ENCODE results near the gene MAPKAP1. TPM values are rescaled to one million over a fixed set of nuclear protein-coding genes. Genes with fewer than 3 reads are reported as not detected.

The MAPKAP1 gene
- total RNA-seq, 2 experiments from 2014 or later = 111 to 117 TPM

DNA sequence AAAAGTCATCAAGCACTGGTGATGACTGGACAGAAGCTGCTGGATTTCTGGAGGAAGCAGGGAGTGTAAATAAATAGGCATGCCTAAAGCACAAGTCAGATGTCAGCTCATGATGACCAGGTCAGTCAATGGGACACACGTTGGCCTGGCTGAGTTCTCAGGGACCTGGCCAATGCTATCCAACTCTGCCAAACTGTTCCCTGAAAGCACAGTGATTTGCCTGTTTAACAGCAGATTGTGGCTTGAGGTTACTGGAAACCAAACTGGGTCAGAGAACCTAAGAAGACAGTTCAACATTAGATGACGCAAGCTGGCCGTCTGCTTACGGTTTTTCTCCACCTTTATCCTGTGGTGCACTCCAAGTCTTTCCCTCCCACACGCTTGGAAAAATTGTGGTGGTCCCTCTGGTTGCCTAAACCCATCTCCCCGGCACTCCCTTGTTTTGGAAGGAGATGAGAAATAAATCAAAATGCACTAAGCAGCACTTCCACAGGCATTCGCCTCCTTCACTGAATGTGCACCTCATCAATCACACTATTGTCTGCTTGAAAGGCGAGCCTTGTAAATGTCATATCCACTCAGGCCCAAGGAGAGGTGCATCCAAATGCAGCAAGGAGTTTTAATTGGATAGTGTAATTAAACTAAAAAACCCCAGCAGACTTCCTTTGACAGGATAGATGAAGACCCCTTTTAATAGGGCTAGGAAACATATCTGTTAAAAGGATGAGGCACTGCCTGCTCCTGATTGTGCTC lies 245.9 kb downstream of the MAPKAP1 start:
- CTCF ChIA-PET = no interaction called here

DNA sequence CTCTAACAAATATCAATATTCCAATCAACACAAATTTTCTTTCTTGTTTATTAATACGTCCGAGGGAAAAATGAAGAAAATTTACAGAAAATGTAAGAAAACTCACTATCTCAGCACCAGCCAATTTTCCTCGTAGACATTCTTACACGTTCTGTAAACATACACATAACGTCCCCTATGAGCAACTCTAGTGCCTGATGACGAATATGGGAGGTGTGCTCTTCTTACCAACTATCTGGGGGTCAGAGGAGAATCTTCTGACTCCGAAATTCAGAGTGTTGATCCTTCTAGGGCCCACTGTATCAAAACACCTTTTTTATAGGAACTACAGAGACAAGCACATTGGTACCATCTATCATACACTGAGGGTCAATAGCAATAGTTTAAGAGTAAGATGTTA lies 246.7 kb downstream of the MAPKAP1 start:
- POLR2A ChIA-PET = no interaction called here
- CTCF ChIA-PET = no interaction called here

More for the DNA sequence above, 245.9 kb downstream of the MAPKAP1 start:
- POLR2A ChIA-PET = no interaction called here

DNA sequence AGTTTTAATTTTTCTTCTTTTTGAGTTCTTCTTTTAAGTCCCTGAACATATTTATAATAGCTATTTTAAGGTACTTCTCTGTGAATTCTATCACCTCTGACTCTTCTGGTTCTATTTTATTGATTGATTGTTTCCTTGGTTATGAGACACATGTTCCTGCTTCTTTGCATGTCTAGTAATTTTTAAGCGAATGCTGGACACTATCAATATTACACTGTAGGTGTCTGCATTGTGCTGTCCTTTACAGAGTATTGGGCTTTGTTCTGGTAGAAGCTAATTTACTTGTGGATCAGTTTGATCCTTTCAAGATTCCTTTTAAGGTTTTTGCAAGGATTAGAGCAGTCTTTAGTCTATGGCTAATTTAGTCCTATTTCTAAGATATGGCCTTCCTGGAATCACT lies 249.7 kb downstream of the MAPKAP1 start:
- ChIA-PET CTCF (no interaction called here), POLR2A (no interaction called here)

DNA sequence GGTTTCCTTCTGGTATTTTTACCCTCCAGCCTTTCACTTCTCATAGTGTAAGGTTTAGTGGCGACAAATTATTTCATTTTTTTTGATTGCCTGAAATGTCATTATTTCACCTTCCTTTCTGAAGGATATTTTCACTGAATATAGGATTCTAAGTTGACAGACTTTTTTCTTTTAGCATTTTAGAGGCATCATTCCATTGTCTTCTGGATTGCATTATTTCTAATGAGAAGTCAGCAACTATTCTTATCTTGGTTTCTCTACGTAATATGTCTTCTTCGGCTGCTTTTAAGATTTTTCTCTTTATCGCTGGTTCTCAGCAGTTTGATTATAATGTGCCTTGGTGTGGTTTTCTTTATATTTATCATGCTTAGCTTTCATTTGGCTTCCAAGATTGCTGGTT lies 251.1 kb downstream of the MAPKAP1 start:
- POLR2A ChIA-PET = no interaction called here
- CTCF ChIA-PET = no interaction called here

DNA sequence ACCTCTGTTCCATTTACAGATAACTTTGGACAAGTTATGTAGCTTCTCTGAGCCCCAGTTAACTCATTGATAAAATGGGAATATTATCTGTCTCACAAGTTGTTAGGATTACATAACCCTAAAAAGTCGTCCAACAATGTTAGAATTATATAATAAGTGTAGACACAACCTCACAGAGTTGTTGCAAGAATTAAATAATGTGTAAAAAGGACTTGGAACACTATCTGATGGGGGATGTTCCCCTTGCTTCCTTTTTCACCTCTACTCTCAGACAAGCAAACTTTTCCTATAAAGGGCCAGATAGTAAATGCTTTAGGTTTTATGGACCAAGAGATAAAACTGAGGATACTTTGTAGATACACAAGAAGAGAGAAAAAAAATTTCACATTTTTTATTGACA lies 251.9 kb downstream of the MAPKAP1 start:
- POLR2A ChIA-PET = no interaction called here
- CTCF ChIA-PET = no interaction called here

DNA sequence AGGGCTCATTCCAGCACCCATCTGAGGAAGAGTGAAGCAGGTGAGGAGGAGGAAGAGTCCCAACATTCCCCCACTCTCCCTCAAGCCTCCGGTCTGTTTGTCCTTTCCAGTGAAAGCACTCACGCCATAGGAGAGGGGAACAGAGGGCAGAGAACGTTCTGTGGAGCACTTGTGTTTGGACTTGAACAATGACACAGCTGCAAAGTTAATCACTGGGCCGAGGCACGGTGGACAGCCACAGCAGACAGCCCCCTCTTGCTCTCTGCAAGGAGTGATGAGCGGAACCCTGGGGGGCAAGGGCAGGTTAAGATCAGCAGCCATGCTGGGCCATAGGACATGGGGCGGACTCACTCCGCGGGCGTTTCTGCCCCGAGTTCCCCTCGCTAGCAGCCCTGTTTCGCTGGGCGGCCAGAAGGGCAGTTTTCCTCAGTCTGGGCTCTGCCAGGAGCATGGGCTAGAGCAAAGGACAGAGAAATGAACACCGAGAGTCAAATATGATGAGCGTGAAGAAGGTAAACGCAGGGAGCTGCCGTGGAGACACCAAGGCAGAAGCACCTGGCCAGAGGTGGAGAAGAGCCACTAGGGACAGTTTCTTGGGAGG lies 259.7 kb downstream of the MAPKAP1 start:
- POLR2A ChIA-PET = no interaction called here

DNA sequence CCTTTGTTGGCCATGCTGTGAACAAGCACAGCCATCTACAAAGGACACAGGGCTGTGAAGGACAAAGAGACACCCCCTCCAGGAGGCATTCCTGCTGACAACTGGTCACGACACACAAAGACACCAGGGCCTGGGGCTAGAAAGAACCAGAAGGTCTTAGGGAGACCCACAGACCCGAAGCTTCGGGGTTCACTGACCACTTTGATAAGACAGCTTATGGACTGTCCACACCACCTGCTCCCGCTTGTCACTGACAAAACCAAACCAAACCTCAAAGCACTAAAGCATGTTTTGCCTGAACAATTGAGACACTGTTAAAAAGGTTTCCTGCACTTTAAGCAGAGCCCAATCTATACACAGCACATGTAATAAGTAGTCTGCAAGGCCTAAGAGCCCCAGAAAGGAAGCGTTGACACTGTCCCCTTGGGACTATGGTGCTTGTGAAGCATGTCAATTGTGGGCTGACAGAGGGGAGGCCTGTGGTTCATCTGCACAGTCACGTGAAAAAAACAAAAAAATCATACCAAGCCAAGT lies 260.4 kb downstream of the MAPKAP1 start:
- CTCF ChIA-PET = no interaction called here
- POLR2A ChIA-PET = no interaction called here

More for the DNA sequence above, 259.7 kb downstream of the MAPKAP1 start:
- CTCF ChIA-PET = no interaction called here

DNA sequence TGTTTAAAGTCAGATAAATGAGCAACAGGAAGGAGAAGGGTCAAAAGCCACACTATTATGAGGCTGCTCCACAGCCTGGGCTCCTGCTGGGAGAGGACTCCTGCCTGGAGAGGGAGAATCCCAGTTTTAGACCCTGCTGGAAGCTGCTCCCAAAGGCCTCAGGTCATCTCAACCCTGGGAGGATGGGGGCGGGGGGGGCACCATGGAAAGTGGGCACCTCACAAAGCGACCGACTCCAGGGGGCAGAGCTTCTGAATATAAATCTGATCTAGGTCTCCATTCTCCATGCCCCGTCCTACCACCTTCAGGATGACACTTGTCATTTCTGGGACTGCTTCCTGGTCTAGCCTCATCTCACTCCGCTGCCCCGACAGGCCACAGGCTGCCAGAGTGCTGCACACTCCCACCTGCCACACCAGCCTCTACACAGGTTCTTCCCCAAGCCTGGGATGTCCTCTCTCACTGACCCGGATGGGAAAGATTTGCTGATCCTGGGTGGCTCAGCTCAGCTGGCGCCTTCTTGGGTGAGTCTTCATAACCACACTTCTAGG lies 262.0 kb downstream of the MAPKAP1 start:
- CTCF ChIA-PET = no interaction called here

DNA sequence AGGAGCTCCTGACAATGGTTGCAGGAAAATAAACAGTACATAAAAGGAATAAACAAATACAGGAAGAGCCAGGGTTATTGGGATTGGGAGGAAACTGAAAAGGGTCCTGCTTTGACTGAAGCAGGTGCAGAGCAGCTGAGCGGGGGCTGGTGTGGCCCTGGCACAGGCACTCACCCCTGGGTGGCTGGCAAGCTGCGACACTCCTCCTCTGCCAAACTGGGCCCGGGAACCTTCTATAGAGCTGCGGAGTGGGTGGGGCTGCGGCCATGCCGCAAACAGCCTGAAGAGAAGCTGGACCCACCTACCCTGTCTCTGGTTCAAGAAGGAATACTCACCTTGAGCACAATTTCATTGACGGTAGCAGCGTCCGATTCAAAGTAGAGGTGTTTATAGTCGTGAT lies 262.8 kb downstream of the MAPKAP1 start:
- POLR2A ChIA-PET = no interaction called here
- CTCF ChIA-PET = no interaction called here

More for the DNA sequence above, 262.0 kb downstream of the MAPKAP1 start:
- POLR2A ChIA-PET = no interaction called here

DNA sequence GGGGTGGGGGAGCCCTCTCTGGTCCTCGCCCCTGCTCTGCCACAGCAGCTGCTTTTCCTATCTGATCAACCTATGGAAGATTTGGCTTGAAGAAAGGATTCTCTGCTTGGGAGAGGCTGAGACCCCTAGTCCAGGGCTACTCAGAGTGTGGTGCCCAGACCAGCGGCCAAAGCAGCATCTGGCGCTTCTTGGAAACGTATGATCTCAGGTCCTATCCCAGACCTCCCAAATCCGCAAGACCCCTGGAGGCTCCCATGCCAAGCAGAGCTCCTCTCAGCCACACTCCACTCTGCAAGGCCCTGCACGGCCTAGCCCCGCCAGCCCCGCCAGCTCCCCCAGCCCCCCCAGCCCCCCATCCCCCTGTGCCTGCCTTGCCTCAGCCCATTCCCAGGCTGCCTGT lies 263.6 kb downstream of the MAPKAP1 start:
- CTCF ChIA-PET = no interaction called here
- POLR2A ChIA-PET = no interaction called here

DNA sequence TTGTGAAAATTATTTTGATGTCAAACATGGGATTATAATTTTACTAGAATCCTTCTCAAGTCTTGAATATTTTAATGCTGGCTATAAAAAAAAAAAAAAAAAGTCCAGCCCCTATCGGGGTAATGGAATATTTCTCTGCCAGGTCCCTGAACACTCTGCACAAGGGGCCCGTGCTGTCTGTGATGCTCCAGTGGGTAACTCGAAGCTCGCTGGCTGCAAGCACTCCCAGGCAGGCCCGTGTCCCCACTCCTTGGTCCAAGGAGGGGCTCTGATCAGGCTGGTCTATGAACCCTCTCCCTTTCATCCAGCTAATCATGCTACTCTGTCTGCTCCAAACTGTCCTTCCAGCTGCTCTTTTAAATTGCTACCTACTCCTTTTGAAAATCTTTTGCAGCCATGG lies 264.6 kb downstream of the MAPKAP1 start:
- ChIA-PET CTCF (no interaction called here), POLR2A (no interaction called here)

DNA sequence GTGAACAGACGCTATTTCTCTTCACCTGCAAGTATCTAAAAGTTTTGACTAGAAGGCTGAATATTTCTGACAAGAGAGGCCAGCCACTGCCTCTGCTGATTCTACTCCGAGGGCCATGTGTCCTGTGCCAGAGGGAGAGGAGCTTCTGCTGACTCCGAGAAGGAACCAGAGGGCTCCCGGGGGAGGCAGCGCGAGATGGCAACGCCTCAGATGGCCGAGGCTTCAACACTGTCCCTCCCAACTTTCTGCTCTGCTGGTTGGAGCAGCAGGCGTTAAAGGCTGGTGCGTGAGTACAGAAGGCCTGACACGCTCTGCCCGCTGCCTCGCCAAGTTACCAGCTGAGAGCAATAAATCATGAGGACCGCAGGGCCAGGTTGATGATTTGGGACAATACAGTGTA lies 266.6 kb downstream of the MAPKAP1 start:
- CTCF ChIA-PET = interaction anchor here (1.3 kb wide), 1 partner anchor 33 kb away, joined by 3 read pairs; no protein-coding TSS in a partner anchor
- POLR2A ChIA-PET = no interaction called here

DNA sequence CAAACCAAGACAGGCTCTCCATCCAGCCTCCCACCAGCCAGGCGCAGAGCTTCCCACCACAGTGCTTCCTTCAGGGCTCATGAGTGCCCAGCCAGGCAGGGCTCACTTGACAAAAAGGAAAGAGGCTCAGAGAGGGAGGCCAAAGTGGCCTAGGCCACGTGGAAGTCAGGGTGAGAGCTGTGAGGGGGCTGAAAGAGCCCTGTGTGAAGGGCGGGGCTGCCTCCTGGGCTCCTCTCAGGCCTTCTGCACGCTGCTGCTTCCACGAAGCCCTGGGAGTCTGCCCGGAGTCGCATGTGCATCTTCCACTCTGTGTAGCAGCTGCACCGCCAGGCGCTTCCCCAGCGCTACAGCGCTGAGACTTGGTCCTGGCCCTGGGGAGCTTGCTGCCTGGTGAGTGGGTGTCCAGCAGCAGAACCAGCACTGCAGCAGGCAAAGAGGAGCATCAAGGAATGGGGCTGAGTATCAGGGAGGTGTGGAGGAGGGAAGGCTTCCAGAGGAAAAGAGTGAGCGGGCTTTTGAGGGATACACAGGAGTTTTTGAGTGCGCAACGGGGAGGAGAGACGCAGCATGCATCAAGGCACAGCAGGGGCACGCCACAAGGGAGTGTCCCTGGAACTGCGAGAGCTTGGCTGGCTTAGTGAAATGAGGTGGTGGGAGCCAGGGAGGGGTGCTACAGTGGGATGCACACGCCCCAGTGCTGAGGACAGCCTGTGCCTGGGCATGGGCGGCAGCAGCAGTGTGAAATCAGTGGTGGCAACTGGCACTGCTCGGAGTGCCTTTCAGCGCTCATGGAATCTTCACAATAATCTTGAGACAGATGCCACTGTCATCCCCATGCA lies 267.4 kb downstream of the MAPKAP1 start:
- ChIA-PET POLR2A (no interaction called here), CTCF (no interaction called here)

DNA sequence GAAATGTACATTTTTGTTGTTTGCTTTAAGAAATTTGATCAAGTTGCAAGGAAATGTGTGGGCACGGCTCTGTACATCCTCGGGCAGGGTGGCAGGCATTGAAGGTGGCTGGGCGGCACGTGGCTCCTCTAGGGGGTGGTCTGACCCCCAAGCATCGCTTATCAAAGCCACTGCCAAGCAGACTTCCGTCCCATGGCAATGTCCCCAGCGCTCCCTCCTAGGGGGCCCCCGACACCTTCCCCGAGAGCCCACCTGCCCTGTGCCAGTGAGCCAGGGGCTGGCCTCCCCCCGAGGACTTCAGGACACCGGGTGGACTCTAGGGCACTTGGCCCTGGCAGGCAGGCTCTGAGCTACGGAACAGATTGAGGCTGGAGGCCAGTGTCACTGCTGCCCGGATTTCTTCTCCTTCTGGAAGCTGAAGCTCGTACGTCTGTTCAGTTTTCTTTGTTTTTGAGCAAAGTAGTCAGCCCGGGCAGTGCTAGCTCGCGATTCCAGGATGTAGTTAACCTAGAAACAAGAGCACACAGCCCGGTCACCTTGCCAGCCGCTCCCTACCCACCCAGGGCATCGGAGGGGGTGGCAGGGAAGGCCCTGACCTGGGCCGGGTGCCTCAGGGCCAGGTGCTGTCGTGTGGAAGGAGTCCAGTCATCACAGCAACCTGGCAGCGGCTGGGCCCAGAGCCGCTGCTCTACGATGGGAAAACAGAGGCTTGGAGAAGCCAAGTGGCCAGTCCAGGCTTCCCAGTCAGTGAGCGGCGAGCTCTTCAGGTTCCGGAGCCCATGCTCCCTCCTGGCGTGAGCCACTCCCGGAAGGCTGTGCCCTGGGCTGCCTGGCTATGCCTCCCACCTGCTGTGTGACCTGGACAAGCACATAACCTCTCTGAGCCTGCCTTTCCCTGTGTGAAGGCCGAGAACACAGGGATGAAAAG lies 268.2 kb downstream of the MAPKAP1 start:
- ChIA-PET POLR2A (no interaction called here), CTCF (no interaction called here)

DNA sequence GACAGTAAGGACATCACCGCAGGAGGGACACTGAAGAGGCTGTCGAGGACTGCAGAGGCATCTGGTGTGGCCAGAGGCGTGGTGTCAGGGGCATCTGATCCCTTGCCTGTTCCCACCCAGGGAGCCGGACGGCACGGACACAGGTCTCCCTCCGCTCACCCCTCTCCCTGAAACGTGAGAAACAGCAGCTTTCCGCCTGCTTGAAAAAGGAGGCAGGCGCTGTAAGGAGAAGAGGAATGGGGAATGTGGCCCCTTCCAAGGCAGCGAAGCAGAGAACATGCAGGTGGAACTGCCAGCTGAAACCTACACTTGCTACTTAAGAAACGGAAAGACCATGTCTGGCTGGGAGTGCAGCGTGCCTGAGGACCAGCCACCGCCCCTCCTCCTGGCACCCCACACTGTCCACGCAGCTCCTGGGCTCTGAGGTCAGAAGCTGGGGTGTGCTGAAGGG lies 269.2 kb downstream of the MAPKAP1 start:
- CTCF ChIA-PET = no interaction called here
- POLR2A ChIA-PET = no interaction called here

DNA sequence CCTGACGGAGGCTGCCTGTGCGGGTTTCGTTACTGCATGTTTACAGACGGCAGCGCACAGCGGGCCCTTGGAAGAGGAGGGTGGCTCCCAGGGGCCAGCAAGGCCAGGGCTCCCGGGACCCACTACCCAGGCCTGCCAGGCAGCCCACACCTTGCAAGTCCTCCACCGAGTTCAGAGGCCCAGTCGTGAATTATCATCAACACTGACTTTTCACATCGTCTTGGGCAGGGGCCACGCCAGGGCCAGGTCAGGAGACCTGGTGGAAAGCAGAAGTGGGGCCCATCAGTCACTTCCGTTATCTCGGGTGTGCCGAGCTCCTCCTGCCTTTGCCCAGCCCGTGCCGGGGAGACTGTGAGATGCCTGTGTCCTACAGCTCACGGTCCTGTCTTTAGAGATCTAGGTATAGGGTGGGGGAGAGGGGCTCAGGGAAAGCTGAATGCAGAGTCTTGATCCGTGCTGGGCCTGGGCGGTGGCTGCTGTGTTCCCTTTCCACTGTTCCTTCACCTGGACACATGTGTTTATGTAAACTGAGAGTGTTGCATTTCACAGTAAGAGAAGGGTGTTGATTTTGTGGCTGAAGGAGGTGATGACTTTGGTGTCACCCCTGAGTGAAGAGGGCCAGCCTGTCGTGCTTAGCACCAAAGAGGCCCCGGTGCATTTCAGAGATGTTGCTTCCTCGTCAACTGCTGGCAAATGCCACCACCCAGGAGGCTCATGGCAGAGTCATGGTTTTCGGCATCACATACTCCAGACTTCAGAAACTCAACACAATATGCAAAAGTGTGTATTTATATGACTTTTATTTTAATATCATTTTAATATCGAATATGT lies 270.2 kb downstream of the MAPKAP1 start:
- ChIA-PET POLR2A (no interaction called here), CTCF (no interaction called here)

DNA sequence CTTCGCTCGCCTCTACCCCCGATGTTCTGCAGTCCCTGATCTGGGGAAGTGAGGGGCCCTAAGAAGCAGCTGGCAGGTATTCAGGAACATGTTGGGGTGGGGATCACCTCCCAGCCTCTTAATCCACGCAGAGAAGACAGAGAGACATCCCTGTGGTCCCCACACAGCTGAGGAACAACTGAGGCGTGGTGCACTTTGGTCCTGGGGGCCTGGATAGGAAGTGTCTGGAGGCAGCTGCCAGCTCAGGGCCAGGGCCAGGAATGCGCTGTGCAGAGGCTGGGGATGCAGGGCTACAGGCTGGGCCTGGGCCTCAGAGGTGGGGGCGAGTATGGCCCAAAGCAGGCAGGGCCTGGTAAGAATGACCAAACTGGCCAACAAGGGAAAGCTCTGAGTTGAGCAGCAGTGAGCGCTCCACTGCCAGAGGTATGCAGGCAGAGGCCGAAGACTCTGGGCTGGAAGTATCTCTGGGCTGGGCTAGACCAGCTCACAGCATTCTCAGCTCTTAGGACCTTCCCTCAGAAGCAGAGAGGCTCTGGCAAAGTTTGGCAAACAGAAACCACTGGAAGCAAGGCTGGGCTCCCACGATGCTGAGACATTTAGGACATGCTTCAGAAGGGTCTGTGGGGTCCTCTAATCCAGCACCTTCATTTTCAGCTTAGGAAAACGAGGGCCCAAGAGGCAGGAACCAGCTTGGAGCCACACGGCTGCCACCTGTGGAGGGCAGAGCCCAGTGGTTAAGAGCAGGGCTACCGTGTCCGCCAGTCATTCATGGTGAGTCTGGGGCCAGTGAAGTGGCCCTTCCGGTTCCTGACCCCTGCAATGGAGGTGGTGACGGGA lies 271.0 kb downstream of the MAPKAP1 start:
- ChIA-PET CTCF (no interaction called here), POLR2A (no interaction called here)

Data from activated CD8-positive, alpha-beta memory T cell treated with anti-CD3 and anti-CD28 coated beads for 36 hours (primary cell).